Measurements from ENCODE around the gene TRIM66.
A peak's percentile ranks its signal among the peaks of the same experiment; 100 is the strongest.

TRIM66 gene

DNA sequence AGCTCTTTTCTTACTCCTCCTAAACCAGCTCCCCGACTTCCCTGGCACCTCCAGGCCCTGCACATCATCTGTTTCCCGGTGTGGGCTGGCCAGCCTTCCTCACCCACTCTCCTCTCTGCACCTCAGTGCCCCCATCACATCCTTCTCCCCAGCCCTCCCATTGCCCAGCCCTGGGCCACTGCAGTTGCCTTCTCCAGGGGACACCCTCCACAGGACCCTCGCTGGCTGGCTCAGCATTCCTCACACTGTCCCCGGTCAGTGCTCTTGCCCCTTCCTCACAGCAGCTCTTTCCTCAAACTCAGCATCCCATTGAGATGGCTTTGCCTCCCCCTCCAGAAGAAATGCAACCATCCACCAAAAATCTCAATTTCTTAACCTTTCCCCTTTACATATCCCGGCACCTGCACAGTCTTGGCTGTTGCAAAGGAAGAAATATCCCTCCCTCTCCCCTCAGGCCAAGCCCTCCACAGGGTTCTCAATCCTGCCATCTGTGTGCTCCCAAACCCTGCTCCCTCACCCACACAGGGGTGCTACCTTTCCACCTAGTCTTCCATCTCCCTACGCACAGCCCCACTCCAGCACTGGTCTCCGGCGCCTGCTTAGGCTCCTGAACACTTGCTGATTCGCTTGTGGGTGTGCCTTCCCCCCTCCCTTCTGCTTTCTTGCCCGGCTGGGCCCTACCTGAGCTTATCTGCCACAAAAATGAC is 19.6 kb upstream of the TRIM66 start:
- Histone ChIP-seq H3K36me3 (ENCODE audit: control insufficient read depth, insufficient read depth, low read length) (peaks cover 11% of the 10 kb centered on the region), H3K9ac (ENCODE audit: low read depth, low read length) (no peak overlapping the region), H3K4me3 (ENCODE audit: low read depth, low read length) (no peak overlapping the region), H3K9me3 (ENCODE audit: control insufficient read depth, insufficient read depth, low read length) (no peaks in the 10 kb centered on the region), H3K27ac (ENCODE audit: low read depth, low read length) (peak overlapping the region; percentile 11), H3K27me3 (ENCODE audit: control insufficient read depth, insufficient read depth, low read length) (no peaks in the 10 kb centered on the region), H3K4me1 (ENCODE audit: control insufficient read depth, insufficient read depth, low read length) (peaks cover 44% of the 10 kb centered on the region)

DNA sequence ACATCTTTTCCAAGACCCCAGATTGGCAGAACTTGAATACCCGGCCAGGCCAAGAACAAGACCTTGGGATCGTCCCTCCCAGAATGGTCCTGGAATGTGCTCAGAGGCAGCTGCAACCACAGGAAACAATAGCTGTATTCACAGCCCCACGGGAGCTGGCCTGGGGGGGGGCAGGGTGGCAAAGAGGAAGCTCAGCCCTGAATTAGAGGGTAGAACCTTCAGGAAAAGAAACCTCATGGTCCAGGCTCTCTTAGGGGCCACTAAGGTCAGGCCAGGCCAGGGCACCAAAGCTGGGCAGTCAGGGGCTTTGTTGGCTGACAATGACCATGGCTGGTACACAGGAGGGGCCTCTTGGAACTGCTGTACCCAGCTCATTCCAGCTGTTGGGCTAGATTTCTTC is 17.4 kb upstream of the TRIM66 start:
- peaks cover 44% of the 10 kb centered on the region for H3K4me1 ChIP-seq (ENCODE audit: control insufficient read depth, insufficient read depth, low read length)
- peak overlapping the region; percentile 83 for H3K27ac ChIP-seq (ENCODE audit: low read depth, low read length)
- H3K36me3 ChIP-seq (ENCODE audit: control insufficient read depth, insufficient read depth, low read length), result peaks cover 29% of the 10 kb centered on the region
- H3K9ac ChIP-seq (ENCODE audit: low read depth, low read length), result peak overlapping the region; percentile 38
- H3K4me3 ChIP-seq (ENCODE audit: low read depth, low read length), result no peak overlapping the region
- no peaks in the 10 kb centered on the region for H3K27me3 ChIP-seq (ENCODE audit: control insufficient read depth, insufficient read depth, low read length)
- H3K9me3 ChIP-seq (ENCODE audit: control insufficient read depth, insufficient read depth, low read length), result no peaks in the 10 kb centered on the region

- Histone ChIP-seq H3K27me3 (ENCODE audit: control insufficient read depth, insufficient read depth, low read length) (no peaks in the 10 kb centered on the region), H3K4me1 (ENCODE audit: control insufficient read depth, insufficient read depth, low read length) (peaks cover 44% of the 10 kb centered on the region), H3K9me3 (ENCODE audit: control insufficient read depth, insufficient read depth, low read length) (no peaks in the 10 kb centered on the region), H3K4me3 (ENCODE audit: low read depth, low read length) (0 out of 2 replicates have a peak overlapping the region, but pooled peaks have one; percentile 12), H3K9ac (ENCODE audit: low read depth, low read length) (peak overlapping the region; percentile 28; the same call in 1 of the 2 replicates), H3K36me3 (ENCODE audit: control insufficient read depth, insufficient read depth, low read length) (peaks cover 37% of the 10 kb centered on the region), H3K27ac (ENCODE audit: low read depth, low read length) (peak overlapping the region; percentile 83)
These were observed 16.5 kb upstream of the TRIM66 start for GRCh38 chr11:8698917-8699441.

DNA sequence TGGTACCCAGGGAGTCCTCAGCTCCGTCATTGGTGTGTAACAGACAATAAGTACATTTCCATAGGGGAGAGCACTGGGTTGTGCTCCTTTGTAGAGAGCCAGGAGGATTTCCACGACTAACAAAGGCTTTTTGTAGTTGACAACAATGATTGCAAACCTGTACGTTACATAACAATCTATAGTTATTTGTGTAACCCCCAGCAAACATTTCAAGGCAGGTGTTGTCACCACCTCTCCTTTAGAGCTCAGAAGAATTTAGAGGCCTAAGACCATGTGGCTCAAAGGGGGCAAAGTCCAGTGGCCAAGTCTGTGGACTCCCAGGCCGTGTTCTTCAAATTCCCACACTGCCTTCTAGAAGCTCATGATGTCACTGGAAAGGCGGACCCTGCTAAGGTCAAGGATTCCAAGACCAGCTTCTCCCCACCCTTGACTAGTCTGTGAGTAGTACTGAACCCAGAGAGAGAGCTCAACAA is 15.9 kb upstream of the TRIM66 start:
- peaks cover 44% of the 10 kb centered on the region for H3K4me1 ChIP-seq (ENCODE audit: control insufficient read depth, insufficient read depth, low read length)
- H3K36me3 ChIP-seq (ENCODE audit: control insufficient read depth, insufficient read depth, low read length), result peaks cover 43% of the 10 kb centered on the region
- H3K27me3 ChIP-seq (ENCODE audit: control insufficient read depth, insufficient read depth, low read length), result no peaks in the 10 kb centered on the region
- peak overlapping the region; percentile 83 for H3K27ac ChIP-seq (ENCODE audit: low read depth, low read length)
- H3K4me3 ChIP-seq (ENCODE audit: low read depth, low read length), result no peak overlapping the region
- H3K9ac ChIP-seq (ENCODE audit: low read depth, low read length), result peak overlapping the region; percentile 1; the same call in 1 of the 2 replicates
- no peaks in the 10 kb centered on the region for H3K9me3 ChIP-seq (ENCODE audit: control insufficient read depth, insufficient read depth, low read length)

GRCh38 chr11:8697054-8697453 is 14.6 kb upstream of the TRIM66 start:
- peaks cover 41% of the 10 kb centered on the region for H3K4me1 ChIP-seq (ENCODE audit: control insufficient read depth, insufficient read depth, low read length)
- H3K36me3 ChIP-seq (ENCODE audit: control insufficient read depth, insufficient read depth, low read length), result peaks cover 56% of the 10 kb centered on the region
- H3K9me3 ChIP-seq (ENCODE audit: control insufficient read depth, insufficient read depth, low read length), result no peaks in the 10 kb centered on the region
- H3K27me3 ChIP-seq (ENCODE audit: control insufficient read depth, insufficient read depth, low read length), result no peaks in the 10 kb centered on the region
- H3K27ac ChIP-seq (ENCODE audit: low read depth, low read length), result no peak overlapping the region
- no peak overlapping the region for H3K4me3 ChIP-seq (ENCODE audit: low read depth, low read length)
- no peak overlapping the region for H3K9ac ChIP-seq (ENCODE audit: low read depth, low read length)

DNA sequence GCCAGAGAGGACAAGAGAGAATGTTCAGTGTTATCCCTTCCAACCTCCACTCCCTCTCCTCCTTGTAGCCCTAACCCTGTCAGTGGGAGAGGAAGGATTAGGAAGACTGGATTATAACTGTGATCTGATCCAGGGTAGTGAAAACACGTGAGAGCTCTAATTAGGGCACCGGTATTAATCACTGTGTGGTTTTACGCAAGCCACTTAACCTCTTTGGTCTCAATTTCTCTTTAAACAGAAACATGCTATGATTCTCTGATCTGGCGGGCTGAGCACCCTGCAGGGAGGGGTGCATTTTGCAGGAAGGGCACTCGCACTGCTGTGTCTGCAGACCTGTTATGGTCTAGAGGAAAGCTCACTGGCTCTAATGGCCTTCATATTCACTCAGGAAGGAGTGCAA is 11.7 kb upstream of the TRIM66 start:
- H3K27ac ChIP-seq (ENCODE audit: low read depth, low read length), result peak overlapping the region; percentile 26
- peaks cover 28% of the 10 kb centered on the region for H3K4me1 ChIP-seq (ENCODE audit: control insufficient read depth, insufficient read depth, low read length)
- H3K9ac ChIP-seq (ENCODE audit: low read depth, low read length), result no peak overlapping the region
- H3K36me3 ChIP-seq (ENCODE audit: control insufficient read depth, insufficient read depth, low read length), result peaks cover 67% of the 10 kb centered on the region
- no peaks in the 10 kb centered on the region for H3K27me3 ChIP-seq (ENCODE audit: control insufficient read depth, insufficient read depth, low read length)
- H3K4me3 ChIP-seq (ENCODE audit: low read depth, low read length), result no peak overlapping the region
- no peaks in the 10 kb centered on the region for H3K9me3 ChIP-seq (ENCODE audit: control insufficient read depth, insufficient read depth, low read length)

DNA sequence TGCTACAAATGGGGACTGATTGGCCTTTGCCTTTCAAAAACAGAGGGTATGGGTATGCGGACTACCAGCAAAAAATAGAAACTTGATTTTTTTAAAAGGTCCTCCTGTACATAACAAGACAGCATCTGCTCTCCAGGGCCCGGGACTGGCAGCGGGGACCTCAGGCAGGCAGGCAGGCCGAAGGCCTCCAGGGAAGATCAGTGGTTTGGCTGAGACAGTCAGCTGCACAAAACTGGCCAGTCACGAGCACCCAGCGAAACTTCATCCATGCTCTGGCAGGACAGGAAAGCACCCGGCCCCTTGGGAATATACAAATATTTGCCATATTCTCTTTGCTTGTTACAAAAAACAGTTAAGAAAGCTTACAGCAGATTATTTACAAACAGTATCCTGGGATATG is 11.1 kb upstream of the TRIM66 start:
- no peak overlapping the region for H3K9ac ChIP-seq (ENCODE audit: low read depth, low read length)
- no peaks in the 10 kb centered on the region for H3K27me3 ChIP-seq (ENCODE audit: control insufficient read depth, insufficient read depth, low read length)
- no peak overlapping the region for H3K27ac ChIP-seq (ENCODE audit: low read depth, low read length)
- H3K9me3 ChIP-seq (ENCODE audit: control insufficient read depth, insufficient read depth, low read length), result no peaks in the 10 kb centered on the region
- H3K4me1 ChIP-seq (ENCODE audit: control insufficient read depth, insufficient read depth, low read length), result peaks cover 22% of the 10 kb centered on the region
- peaks cover 67% of the 10 kb centered on the region for H3K36me3 ChIP-seq (ENCODE audit: control insufficient read depth, insufficient read depth, low read length)
- no peak overlapping the region for H3K4me3 ChIP-seq (ENCODE audit: low read depth, low read length)

DNA sequence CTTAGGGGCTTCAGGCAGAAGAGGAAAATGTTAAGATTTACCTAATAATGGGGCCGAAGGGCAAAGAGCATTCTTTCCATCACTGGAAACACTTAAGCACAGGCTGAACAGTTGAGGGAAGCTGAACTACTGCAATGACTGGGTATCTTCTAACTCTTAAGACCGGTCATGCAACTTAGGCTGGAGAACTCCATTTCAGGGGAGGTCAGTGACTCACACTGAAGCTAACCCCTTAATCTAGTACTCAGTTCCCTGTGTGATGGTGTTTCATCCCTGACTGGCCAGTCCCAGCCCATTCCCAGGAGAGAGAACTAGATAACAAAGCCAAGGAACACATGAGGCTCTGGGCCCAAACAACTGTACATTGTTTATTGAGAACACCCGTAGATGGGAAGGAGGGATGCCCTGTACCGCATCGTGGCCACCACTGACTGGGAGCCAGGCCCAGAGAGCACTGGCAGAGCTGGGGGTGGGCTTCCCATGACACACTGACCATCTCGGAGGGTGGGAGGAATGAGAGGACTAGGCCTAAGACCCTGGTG is 10.6 kb upstream of the TRIM66 start:
- Histone ChIP-seq H3K4me1 (ENCODE audit: control insufficient read depth, insufficient read depth, low read length) (peaks cover 22% of the 10 kb centered on the region), H3K27me3 (ENCODE audit: control insufficient read depth, insufficient read depth, low read length) (no peaks in the 10 kb centered on the region), H3K27ac (ENCODE audit: low read depth, low read length) (no peak overlapping the region), H3K9me3 (ENCODE audit: control insufficient read depth, insufficient read depth, low read length) (no peaks in the 10 kb centered on the region), H3K4me3 (ENCODE audit: low read depth, low read length) (no peak overlapping the region), H3K9ac (ENCODE audit: low read depth, low read length) (no peak overlapping the region), H3K36me3 (ENCODE audit: control insufficient read depth, insufficient read depth, low read length) (peaks cover 67% of the 10 kb centered on the region)

GRCh38 chr11:8692417-8692816 is 10.0 kb upstream of the TRIM66 start:
- Histone ChIP-seq H3K4me1 (ENCODE audit: control insufficient read depth, insufficient read depth, low read length) (peaks cover 17% of the 10 kb centered on the region), H3K36me3 (ENCODE audit: control insufficient read depth, insufficient read depth, low read length) (peaks cover 63% of the 10 kb centered on the region), H3K4me3 (ENCODE audit: low read depth, low read length) (no peak overlapping the region), H3K9me3 (ENCODE audit: control insufficient read depth, insufficient read depth, low read length) (no peaks in the 10 kb centered on the region), H3K9ac (ENCODE audit: low read depth, low read length) (no peak overlapping the region), H3K27ac (ENCODE audit: low read depth, low read length) (no peak overlapping the region), H3K27me3 (ENCODE audit: control insufficient read depth, insufficient read depth, low read length) (no peaks in the 10 kb centered on the region)

DNA sequence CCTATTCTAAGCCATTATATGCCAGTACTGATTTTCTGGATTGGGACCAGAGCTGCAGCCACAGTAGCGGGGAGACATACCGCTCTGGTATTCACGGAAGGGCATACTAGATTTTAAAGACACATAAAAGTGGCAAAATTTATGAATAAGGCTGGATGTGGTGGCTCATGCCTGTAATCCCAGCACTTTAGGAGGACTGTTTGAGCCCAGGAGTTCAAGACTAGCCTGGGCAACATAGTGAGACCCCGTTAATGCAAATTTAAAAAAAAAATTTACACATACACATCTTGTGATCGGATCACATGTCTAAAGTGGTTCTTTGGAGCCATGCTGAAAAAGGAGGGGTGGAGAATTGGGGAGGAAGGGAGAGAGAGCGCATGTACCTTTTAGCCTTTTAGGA is 9.1 kb upstream of the TRIM66 start:
- no peaks in the 10 kb centered on the region for H3K27me3 ChIP-seq (ENCODE audit: control insufficient read depth, insufficient read depth, low read length)
- H3K36me3 ChIP-seq (ENCODE audit: control insufficient read depth, insufficient read depth, low read length), result peaks cover 63% of the 10 kb centered on the region
- H3K4me3 ChIP-seq (ENCODE audit: low read depth, low read length), result no peak overlapping the region
- no peak overlapping the region for H3K9ac ChIP-seq (ENCODE audit: low read depth, low read length)
- no peak overlapping the region for H3K27ac ChIP-seq (ENCODE audit: low read depth, low read length)
- no peaks in the 10 kb centered on the region for H3K9me3 ChIP-seq (ENCODE audit: control insufficient read depth, insufficient read depth, low read length)
- H3K4me1 ChIP-seq (ENCODE audit: control insufficient read depth, insufficient read depth, low read length), result peaks cover 16% of the 10 kb centered on the region

Measured in HUES48 (cell line).